SIG-M5 treated with dmso at 0.1 percent for 504 hours (cell line): ENCODE data around the gene TAX1BP3.

Experiments
- DNase-seq: peaks from one replicate; lab custom pipeline; 2025; ENCODE audit not compliant: unreplicated experiment; lab: John Stamatoyannopoulos, UW

The TAX1BP3 gene

GRCh38 chr17:3659541-3660111 lies 8.8 kb downstream of the TAX1BP3 start:
- DNase-seq = no peak

GRCh38 chr17:3658784-3659449 lies 9.5 kb downstream of the TAX1BP3 start:
- no peak for DNase-seq

GRCh38 chr17:3657874-3658783 lies 10.2 kb downstream of the TAX1BP3 start:
- DNase-seq = no peak

GRCh38 chr17:3657588-3657869 lies 10.8 kb downstream of the TAX1BP3 start:
- DNase-seq = no peak

GRCh38 chr17:3656755-3657587 lies 11.4 kb downstream of the TAX1BP3 start:
- DNase-seq = no peak

GRCh38 chr17:3656353-3656752 lies 12.0 kb downstream of the TAX1BP3 start:
- DNase-seq = no peak

- DNase-seq = no peak
These were observed 12.6 kb downstream of the TAX1BP3 start for GRCh38 chr17:3655766-3656165.

GRCh38 chr17:3647769-3648555 lies 20.4 kb downstream of the TAX1BP3 start:
- peak; percentile 55 for DNase-seq

- no peak for DNase-seq
These were observed 21.1 kb downstream of the TAX1BP3 start for GRCh38 chr17:3647251-3647650.

GRCh38 chr17:3645310-3645709 lies 23.1 kb downstream of the TAX1BP3 start:
- DNase-seq = no peak

GRCh38 chr17:3643889-3644349 lies 24.5 kb downstream of the TAX1BP3 start:
- DNase-seq = no peak

GRCh38 chr17:3641717-3642486 lies 26.5 kb downstream of the TAX1BP3 start:
- DNase-seq = no peak

- no peak for DNase-seq
These were observed 27.4 kb downstream of the TAX1BP3 start for GRCh38 chr17:3641014-3641413.

- DNase-seq = peak; percentile 55
These were observed 28.3 kb downstream of the TAX1BP3 start for GRCh38 chr17:3639981-3640596.

GRCh38 chr17:3636908-3637373 lies 31.4 kb downstream of the TAX1BP3 start:
- DNase-seq = no peak

- peak; percentile 93 for DNase-seq
These were observed 32.0 kb downstream of the TAX1BP3 start, which contains the start of the genes CTNS and SHPK for GRCh38 chr17:3636154-3636907. Gene CTNS (plus strand): TSS chr17:3636760. CDS start chr17:3640207, 3,447 bp downstream. Gene SHPK (minus strand): TSS chr17:3636250. CDS start chr17:3636219, 31 bp downstream.

GRCh38 chr17:3635474-3636153 lies 32.8 kb downstream of the TAX1BP3 start:
- no peak for DNase-seq

GRCh38 chr17:3632287-3632686 lies 36.1 kb downstream of the TAX1BP3 start:
- DNase-seq = no peak
